ENCODE measurements around the gene SLIT3.

Gene SLIT3

GRCh38 chr5:168903061-168903460 is 397.9 kb downstream of the SLIT3 start:
- no peak for DNase-seq

DNA sequence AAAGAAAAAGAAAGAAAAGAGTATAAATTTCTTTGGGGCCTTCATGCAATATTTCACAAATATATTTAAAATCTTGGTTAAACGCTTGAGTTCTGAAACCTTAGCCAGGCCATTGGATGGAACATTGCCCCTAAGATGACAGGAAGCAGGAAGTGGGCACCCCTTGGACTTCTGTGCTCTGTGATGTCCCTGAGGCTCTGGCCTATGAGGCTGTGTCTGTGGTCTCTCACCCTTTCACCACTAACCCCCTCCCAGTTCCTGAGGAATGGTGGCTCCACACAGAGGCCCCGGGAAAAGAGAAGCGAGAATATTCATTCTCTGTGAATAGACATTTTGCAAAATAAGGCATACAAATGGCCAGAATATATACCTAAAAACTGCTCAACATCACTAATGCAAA is 401.3 kb downstream of the SLIT3 start:
- no peak for DNase-seq

- DNase-seq: no peak
Observed at GRCh38 chr5:168899264-168899663, 401.7 kb downstream of the SLIT3 start.

GRCh38 chr5:168898247-168898911 is 402.6 kb downstream of the SLIT3 start:
- DNase-seq: no peak

DNA sequence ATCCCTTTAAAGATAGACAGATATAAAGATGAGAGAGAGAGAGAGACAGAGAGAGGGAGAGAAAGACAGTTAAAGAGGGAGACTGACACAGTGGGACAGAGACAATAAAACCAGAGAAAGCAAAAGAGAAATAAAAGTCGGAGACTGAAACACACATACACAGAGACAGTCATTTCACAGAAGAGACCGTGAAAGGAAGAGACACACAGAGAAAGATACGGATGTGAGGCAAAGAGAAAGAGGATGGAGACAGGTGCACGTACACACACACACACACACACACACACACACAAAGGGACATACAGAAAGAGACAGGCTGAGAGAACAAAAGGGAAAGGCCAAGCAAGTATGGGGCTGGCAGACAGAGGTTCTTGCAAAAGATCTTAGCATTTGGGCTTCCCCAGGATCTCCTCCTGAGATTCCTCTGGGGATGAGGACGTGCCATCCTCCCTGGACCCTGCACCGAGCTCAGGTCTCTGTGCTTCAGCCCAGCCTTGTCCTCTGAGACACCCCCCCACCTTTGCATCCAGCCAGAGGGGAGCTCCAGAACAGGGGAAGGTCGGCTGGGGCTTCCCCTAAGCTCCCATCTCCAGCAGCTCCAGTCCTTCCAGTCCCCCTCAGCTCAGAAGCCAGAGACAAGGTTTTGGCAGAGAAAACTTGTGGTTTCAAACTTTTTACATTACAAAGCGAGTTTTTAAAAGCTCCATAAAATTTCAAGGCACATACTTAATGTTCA is 403.4 kb downstream of the SLIT3 start:
- DNase-seq: no peak

GRCh38 chr5:168895295-168896071 is 405.5 kb downstream of the SLIT3 start:
- DNase-seq: no peak

- DNase-seq: no peak
Observed at GRCh38 chr5:168893283-168893682, 407.7 kb downstream of the SLIT3 start.

DNA sequence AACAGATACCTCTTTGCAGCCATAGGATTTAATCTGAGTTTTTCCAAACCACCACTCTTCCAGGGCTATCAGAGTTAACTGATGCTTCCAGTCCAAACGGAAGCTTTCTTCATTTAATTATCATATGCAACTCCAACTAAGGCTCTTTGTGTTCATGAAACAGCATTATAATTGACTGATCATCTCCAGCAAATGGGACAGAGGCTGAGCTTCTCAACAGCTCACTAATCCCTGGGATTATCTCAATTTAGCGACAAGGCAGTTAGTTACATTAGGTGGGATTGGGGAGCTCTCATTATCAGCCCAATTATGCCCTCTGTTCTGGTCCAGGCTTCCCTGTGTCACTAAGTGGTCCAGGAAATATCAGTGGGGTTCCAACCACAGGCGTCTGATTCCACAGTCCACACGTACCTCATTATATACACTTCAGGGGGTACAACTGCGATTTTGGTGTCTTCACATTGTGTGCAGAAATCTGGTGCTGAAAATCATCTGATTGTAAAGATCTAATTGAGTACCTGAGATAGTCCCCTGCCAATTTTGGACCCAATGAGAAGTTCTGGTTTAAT is 408.2 kb downstream of the SLIT3 start:
- no peak for DNase-seq

DNA sequence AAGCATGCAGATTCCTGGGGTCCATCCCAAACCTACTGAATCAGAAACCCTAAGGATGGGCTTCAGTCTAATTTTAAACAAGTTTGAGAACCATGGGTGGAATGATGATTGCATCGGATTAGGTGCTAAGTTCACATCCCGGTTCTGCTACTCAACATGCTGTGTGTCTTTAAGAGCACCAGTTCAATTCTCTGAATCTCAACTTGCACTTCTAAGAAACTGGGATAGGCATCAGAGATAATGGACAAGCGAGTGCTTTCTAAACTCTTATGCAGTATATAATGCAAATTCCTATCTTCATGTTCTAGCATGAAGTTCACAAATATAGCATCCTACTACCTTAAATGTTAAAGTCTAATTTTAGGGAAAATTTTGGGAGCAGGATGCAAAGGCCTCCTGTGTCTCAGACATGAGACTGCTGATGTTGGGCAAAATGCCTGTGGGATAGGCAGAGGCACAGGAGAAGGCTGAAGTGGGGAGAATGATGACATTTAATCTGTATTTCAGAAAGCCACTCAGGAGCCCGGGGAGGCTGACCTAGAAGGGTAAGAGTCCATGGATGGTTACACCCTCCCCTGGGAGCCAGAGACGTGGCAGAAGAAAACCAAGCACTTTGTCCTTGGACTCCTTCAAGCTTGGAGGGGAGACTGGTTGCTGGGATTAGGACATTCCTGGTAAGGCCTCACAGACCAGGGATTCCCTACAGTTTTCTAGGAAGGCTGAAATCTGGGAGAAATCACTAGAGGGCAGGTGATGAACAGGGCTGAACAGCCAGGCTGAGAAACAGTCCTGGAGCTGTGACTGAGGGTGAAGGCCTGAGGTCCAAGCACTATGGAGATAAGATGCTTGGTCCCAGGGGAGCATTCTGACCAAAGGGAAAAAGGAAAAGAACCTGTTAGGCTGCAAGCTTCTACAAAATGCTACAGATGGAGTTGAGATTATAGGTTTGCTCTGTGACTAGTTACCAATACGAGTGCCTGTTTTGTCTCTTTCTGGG is 409.8 kb downstream of the SLIT3 start:
- no peak for DNase-seq

- DNase-seq: no peak
Observed at GRCh38 chr5:168889039-168889438, 411.9 kb downstream of the SLIT3 start.

DNA sequence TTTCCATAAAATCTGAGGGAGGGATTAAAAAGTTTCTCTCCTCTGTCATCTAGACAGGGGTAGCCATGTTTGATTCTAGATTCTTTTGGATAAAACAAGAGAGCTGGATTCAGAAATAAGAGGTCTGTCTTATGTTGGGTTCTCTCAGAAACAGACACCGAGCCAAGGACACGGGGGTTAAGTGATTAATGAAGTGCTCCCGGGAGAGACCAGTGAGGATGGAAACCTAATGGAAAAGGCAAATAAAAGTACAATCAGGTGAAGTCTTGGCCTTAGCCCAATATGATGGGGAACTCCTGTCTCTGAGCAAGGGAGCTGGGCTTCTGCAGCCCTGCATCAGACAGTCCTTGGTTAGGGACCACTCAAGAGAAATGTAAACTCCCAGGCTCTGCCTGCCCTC is 413.0 kb downstream of the SLIT3 start:
- DNase-seq: no peak

GRCh38 chr5:168886157-168886556 is 414.8 kb downstream of the SLIT3 start:
- DNase-seq: no peak

DNA sequence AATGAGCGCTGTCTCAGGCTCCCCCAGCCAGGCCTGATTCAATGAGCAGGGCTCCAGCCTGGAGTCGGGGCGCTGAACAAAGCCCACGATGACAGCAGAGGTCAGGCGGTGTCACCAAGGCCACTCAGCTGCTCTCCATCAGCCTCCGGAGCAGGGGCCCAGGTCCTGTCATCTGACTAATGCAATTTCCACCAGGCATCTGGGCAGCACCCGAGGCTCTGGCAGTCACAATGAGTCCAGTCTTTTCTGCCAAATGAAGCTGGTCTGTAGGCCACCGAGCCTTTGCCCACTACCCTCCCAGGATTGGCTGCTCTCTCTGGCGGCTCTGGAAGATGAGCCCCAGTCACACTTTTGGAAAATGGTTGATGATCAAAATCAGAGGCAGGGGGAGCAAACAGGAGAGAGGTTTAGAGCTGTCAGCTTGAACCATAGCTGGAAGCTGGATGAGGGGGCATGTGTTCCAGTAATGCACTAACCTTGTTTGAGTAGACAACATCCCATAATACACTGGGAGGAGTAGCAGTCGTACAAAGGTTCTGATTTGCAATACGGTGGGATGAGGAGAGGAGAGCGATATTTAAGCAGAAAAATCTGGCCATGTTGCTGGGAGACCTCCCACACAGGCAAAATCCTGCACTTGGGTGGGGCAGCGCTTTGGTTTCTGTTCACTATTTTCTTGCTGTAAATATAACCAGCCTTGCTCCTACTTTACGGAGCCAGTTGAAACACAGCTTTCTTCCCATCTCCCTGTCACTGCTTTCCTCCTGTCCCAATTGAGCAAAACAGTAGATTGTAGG is 415.4 kb downstream of the SLIT3 start:
- no peak for DNase-seq

- no peak for DNase-seq
Observed at GRCh38 chr5:168883991-168884390, 416.9 kb downstream of the SLIT3 start.

DNA sequence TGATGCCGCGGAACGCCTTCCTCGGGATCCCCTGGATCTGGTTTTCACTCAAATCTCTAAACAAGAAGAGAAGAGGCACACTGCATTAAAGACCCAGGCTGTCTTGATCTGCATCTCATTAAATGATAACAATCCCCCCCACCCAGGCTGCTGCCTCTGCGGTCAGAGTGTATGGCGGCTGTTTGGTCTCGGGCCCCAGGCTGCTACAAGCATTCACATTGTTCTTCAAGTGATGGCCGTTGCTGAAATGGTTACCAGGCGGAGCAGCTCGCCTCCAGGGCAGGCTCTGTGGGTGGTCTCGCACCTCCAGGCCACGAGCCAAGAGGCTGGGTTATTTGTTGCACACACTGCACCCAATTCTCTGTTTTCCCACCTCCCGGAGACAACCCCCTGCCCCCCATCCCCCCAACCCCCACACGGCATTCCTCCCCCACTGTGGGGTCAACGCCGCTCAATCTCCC is 417.6 kb downstream of the SLIT3 start:
- no peak for DNase-seq

DNA sequence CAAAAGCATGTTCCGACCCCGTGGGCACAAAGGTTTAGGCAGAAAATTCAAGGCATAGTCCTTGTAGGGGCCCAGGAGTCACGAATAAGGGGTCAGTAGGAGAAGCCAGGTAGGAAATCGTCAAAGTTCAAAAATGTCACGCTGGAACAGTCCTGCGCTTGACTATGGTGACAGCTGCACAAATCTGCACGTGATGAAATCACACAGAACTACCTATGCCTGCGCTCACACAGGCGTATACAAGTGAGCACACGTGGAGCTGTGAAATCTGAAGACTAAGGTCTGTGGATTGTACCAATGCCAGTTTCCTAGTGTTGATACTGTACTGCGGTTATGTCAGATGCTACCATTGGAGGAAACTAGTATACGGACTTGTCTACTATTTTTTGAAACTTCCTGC is 418.7 kb downstream of the SLIT3 start:
- DNase-seq: no peak

- DNase-seq: no peak
Observed at GRCh38 chr5:168881427-168882149, 419.4 kb downstream of the SLIT3 start.

DNA sequence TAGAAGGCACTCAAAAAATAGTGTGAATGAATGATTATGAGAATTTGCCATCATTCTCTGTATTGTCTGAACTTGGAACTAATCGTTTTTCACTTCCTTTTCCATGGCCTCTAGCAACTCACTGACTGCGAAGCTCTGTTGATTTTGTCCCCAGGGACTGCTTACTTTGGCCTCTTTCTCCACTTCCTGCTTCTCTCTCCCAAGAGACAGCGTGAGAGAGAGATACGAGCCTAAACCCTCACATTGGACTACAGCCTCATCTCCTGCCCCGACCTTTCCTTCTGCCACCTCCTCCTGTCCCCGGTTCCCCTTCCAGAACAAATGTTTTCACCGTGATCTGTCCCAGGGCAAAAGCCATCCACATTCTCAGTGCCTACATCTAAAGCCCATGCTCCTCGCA is 421.0 kb downstream of the SLIT3 start:
- DNase-seq: no peak

GRCh38 chr5:168879331-168879730 is 421.6 kb downstream of the SLIT3 start:
- DNase-seq: no peak

- DNase-seq: no peak
Observed at GRCh38 chr5:168878135-168878745, 422.7 kb downstream of the SLIT3 start.
